ENCODE data around the gene ANKLE2. TPM values are rescaled to one million over a fixed set of nuclear protein-coding genes. Genes with fewer than 3 reads are reported as not detected.

The ANKLE2 gene
- total and polyA plus RNA-seq, 10 of the 15 experiments (the other 5 are each of a cell fraction or from before 2014, with no cell fraction given) = 4.3 to 89.4 (median 53.0) TPM

- TF ChIP-seq ZBTB40 (IDR thresholded peaks at IDR 0.05; ENCODE audit: borderline replicate concordance) = no peak
- TF ChIP-seq POLR2A (IDR thresholded peaks at IDR 0.05; ENCODE audit: low read depth, low read length) = no peak
- no peak for TF ChIP-seq ZNF207 (IDR thresholded peaks at IDR 0.05; ENCODE audit: borderline replicate concordance)
- TF ChIP-seq JUNB (IDR thresholded peaks at IDR 0.05) = no peak
- TF ChIP-seq BACH1 (IDR thresholded peaks at IDR 0.05; ENCODE audit: borderline replicate concordance) = no peak
- no peak for TF ChIP-seq ZSCAN29 (IDR thresholded peaks at IDR 0.05)
- no peak for TF ChIP-seq POU2F2 (IDR thresholded peaks at IDR 0.05; ENCODE audit: borderline replicate concordance, low read depth, low read length)
- no peak for TF ChIP-seq CBX3 (IDR thresholded peaks at IDR 0.05; ENCODE audit: borderline replicate concordance, low read depth)
- TF ChIP-seq ZNF274 (IDR thresholded peaks at IDR 0.05; ENCODE audit: insufficient read depth, insufficient read length) = no peak
- no peak for TF ChIP-seq CHD2 (IDR thresholded peaks at IDR 0.05; ENCODE audit: borderline replicate concordance, low read depth, low read length)
- no peak for TF ChIP-seq RAD21 (IDR thresholded peaks at IDR 0.05; ENCODE audit: insufficient read depth, low read depth, low read length)
Measured at GRCh38 chr12:132788375-132789098, 26.9 kb upstream of the ANKLE2 start (continued).
